ENCODE results near the gene HMCES.

HMCES gene

GRCh38 chr3:129341331-129342141 lies 62.9 kb downstream of the HMCES start:
- DNase-seq (ENCODE audit: low read depth), result no peak
- no peak overlapping the region for H3K4me3 ChIP-seq (ENCODE audit: low read depth, low read length)
- TF ChIP-seq CTCF (IDR thresholded peaks at IDR 0.05; ENCODE audit: insufficient read depth, low read depth, low read length, missing control alignments), result no peak

- no peak for DNase-seq (ENCODE audit: low read depth)
- H3K4me3 ChIP-seq (ENCODE audit: low read depth, low read length), result no peak overlapping the region
- TF ChIP-seq CTCF (IDR thresholded peaks at IDR 0.05; ENCODE audit: insufficient read depth, low read depth, low read length, missing control alignments), result peak; percentile 48
Measured at GRCh38 chr3:129343643-129344360, 65.1 kb downstream of the HMCES start.

GRCh38 chr3:129344540-129345220 lies 66.0 kb downstream of the HMCES start:
- DNase-seq (ENCODE audit: low read depth), result no peak
- no peak for TF ChIP-seq CTCF (IDR thresholded peaks at IDR 0.05; ENCODE audit: insufficient read depth, low read depth, low read length, missing control alignments)
- H3K4me3 ChIP-seq (ENCODE audit: low read depth, low read length), result no peak overlapping the region

- TF ChIP-seq CTCF (IDR thresholded peaks at IDR 0.05; ENCODE audit: insufficient read depth, low read depth, low read length, missing control alignments), result no peak
- no peak for DNase-seq (ENCODE audit: low read depth)
Measured at GRCh38 chr3:129345281-129345680, 66.6 kb downstream of the HMCES start.

GRCh38 chr3:129345971-129346370 lies 67.3 kb downstream of the HMCES start:
- no peak overlapping the region for H3K4me3 ChIP-seq (ENCODE audit: low read depth, low read length)
- no peak for TF ChIP-seq CTCF (IDR thresholded peaks at IDR 0.05; ENCODE audit: insufficient read depth, low read depth, low read length, missing control alignments)
- DNase-seq (ENCODE audit: low read depth), result no peak

More at GRCh38 chr3:129345281-129345680, 66.6 kb downstream of the HMCES start:
- no peak overlapping the region for H3K4me3 ChIP-seq (ENCODE audit: low read depth, low read length)

- no peak overlapping the region for H3K4me3 ChIP-seq (ENCODE audit: low read depth, low read length)
- TF ChIP-seq CTCF (IDR thresholded peaks at IDR 0.05; ENCODE audit: insufficient read depth, low read depth, low read length, missing control alignments), result no peak
- DNase-seq (ENCODE audit: low read depth), result no peak
Measured at GRCh38 chr3:129346695-129347457, 68.2 kb downstream of the HMCES start.

Measured in GM12865 (cell line).